HUES6 (cell line): ENCODE results near the gene ADCYAP1R1.

Source experiments
- H3K27ac ChIP-seq: 2 replicates; pipeline ENCODE4 v1.7.0; 2013; ENCODE audit warnings: low read depth, mild to moderate bottlenecking, low read length, inconsistent platforms
- H3K27me3 ChIP-seq: 2 replicates; pipeline ENCODE4 v1.6.1; 2013; ENCODE audit warnings: low read length; ENCODE audit not compliant: control insufficient read depth, insufficient read depth
- H3K36me3 ChIP-seq: 2 replicates; pipeline ENCODE4 v1.6.1; 2013; ENCODE audit warnings: low read length; ENCODE audit not compliant: control insufficient read depth, insufficient read depth
- H3K4me1 ChIP-seq: 2 replicates; pipeline ENCODE4 v1.6.1; 2013; ENCODE audit warnings: low read length; ENCODE audit not compliant: control insufficient read depth, insufficient read depth
- H3K4me3 ChIP-seq: 2 replicates; pipeline ENCODE4 v1.5.1; 2013; ENCODE audit warnings: low read depth, low read length
- H3K9ac ChIP-seq: one replicate; pipeline ENCODE4 v1.6.1; 2013; ENCODE audit warnings: mild to moderate bottlenecking, low read length
- H3K9me3 ChIP-seq: 2 replicates; pipeline ENCODE4 v1.6.1; 2013; ENCODE audit warnings: low read depth, low read length; ENCODE audit not compliant: control insufficient read depth, insufficient read depth

ADCYAP1R1 gene

DNA sequence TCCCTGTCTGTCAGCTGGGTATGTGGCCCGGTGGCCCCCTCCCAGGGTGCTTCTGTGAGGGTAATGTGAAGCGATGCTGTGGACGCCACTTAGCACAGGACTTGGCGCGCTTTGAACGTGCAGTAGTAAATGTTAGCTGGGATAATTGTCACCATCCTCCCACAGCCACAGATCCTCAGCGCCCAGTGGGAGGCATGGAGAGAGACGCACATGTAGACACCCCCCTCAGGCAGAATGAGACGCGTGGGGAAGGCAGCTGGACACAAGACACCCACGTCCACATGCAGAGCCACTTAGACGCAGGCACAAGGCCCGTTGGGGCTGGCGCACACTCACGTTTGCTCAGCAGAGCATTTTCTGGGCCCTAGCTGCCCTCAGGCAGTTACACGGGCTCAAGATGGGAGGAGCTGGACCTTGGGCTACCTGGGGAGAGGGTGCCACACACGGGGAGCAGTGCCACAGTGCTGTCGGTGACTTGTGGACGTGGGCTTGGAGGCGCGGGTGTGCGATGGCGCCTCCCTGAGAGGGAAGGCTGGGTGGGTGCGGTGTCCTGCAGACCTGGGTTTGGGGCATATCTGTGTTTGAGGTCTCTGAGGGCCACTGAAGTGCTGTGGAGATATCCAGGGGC is 26.4 kb downstream of the ADCYAP1R1 start:
- H3K9ac ChIP-seq: no peak overlapping the region
- no peaks in the 10 kb centered on the region for H3K36me3 ChIP-seq
- no peaks in the 10 kb centered on the region for H3K27me3 ChIP-seq
- H3K27ac ChIP-seq: no peak overlapping the region
- no peak overlapping the region for H3K4me3 ChIP-seq
- H3K4me1 ChIP-seq: peaks cover 10% of the 10 kb centered on the region; the same call in 1 of the 2 replicates
- H3K9me3 ChIP-seq: no peaks in the 10 kb centered on the region

- Histone ChIP-seq H3K36me3 (no peaks in the 10 kb centered on the region), H3K4me1 (peaks cover 10% of the 10 kb centered on the region; the same call in 1 of the 2 replicates), H3K9me3 (no peaks in the 10 kb centered on the region), H3K9ac (no peak overlapping the region), H3K27ac (no peak overlapping the region), H3K4me3 (no peak overlapping the region), H3K27me3 (no peaks in the 10 kb centered on the region)
Measured at GRCh38 chr7:31079126-31079823, 27.2 kb downstream of the ADCYAP1R1 start.

GRCh38 chr7:31079824-31080511 is 27.9 kb downstream of the ADCYAP1R1 start:
- no peaks in the 10 kb centered on the region for H3K27me3 ChIP-seq
- H3K36me3 ChIP-seq: no peaks in the 10 kb centered on the region
- no peak overlapping the region for H3K9ac ChIP-seq

DNA sequence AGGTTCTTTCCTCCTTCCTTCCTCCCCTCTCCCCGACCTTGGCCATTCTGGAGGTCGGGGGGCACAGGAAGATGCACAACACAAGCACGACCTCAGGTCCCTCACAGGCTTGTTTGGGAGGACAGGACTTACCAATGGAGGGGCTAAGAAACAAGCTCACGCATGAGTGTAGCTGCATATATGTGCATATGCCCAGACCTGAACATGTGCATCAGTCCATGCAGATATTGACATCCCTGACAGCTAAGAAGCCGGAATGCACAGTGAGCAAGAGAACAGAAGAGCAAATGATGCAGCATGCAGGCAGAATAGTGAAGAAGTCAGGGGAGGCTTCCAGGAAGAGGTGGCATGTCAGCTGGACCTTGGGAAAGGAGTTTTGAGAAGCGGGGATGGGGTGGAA is 28.7 kb downstream of the ADCYAP1R1 start:
- peaks cover 10% of the 10 kb centered on the region; the same call in 1 of the 2 replicates for H3K4me1 ChIP-seq
- no peaks in the 10 kb centered on the region for H3K36me3 ChIP-seq
- H3K9me3 ChIP-seq: no peaks in the 10 kb centered on the region
- no peak overlapping the region for H3K9ac ChIP-seq
- H3K4me3 ChIP-seq: no peak overlapping the region
- H3K27me3 ChIP-seq: no peaks in the 10 kb centered on the region
- no peak overlapping the region for H3K27ac ChIP-seq

More at GRCh38 chr7:31079824-31080511, 27.9 kb downstream of the ADCYAP1R1 start:
- Histone ChIP-seq H3K27ac (no peak overlapping the region), H3K4me1 (peaks cover 10% of the 10 kb centered on the region; the same call in 1 of the 2 replicates), H3K9me3 (no peaks in the 10 kb centered on the region), H3K4me3 (no peak overlapping the region)

DNA sequence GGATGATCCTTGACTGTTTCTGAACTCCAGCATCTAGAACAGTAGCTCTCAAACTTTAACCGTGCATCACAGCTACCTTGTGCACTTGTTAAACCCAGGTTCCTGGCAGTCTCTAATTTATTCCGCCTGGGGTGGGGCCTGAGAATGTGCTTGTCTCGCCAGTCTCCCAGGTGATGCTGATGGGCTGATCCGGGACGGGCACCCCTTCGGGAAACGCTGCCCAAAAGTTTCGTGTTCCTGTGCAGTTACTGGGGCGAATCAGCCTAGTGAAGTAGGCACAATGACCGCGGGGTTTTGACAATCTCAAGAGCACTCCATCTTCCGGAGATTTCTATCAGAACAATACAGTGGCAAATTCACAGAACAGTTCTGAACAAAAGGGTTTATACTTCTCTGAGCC is 29.9 kb downstream of the ADCYAP1R1 start:
- H3K9ac ChIP-seq: no peak overlapping the region
- no peaks in the 10 kb centered on the region for H3K27me3 ChIP-seq
- peaks cover 10% of the 10 kb centered on the region; the same call in 1 of the 2 replicates for H3K4me1 ChIP-seq
- no peak overlapping the region for H3K27ac ChIP-seq
- H3K9me3 ChIP-seq: no peaks in the 10 kb centered on the region
- H3K36me3 ChIP-seq: no peaks in the 10 kb centered on the region
- H3K4me3 ChIP-seq: no peak overlapping the region

GRCh38 chr7:31082447-31082846 is 30.3 kb downstream of the ADCYAP1R1 start:
- no peak overlapping the region for H3K9ac ChIP-seq
- no peaks in the 10 kb centered on the region for H3K9me3 ChIP-seq
- peaks cover 10% of the 10 kb centered on the region; the same call in 1 of the 2 replicates for H3K4me1 ChIP-seq
- H3K27ac ChIP-seq: no peak overlapping the region
- H3K27me3 ChIP-seq: no peaks in the 10 kb centered on the region
- no peaks in the 10 kb centered on the region for H3K36me3 ChIP-seq
- no peak overlapping the region for H3K4me3 ChIP-seq

- Histone ChIP-seq H3K9ac (no peak overlapping the region), H3K4me3 (no peak overlapping the region), H3K36me3 (no peaks in the 10 kb centered on the region), H3K27ac (no peak overlapping the region), H3K27me3 (no peaks in the 10 kb centered on the region), H3K4me1 (peaks cover 10% of the 10 kb centered on the region; the same call in 1 of the 2 replicates), H3K9me3 (no peaks in the 10 kb centered on the region)
Measured at GRCh38 chr7:31083210-31083786, 31.2 kb downstream of the ADCYAP1R1 start.

DNA sequence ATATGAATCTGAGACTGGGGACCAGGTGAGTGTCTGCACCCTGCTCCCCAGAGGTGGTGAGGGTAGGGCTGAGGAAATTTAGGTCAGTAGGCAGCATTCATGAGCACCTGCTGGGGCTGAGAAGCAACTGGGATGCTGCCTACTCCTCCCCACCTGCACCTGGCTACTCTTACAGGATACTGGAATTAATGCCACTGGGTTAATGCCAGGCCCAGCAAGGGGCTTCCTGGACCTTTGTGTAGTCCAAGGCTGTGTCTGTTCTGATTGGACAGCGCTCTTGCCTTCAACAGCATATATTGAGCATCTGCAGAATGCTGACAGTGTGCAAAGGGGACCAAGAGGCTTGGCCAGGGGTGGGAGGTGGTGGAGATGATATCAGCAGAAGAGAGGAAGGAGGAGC is 32.1 kb downstream of the ADCYAP1R1 start:
- Histone ChIP-seq H3K27me3 (no peaks in the 10 kb centered on the region), H3K9me3 (no peaks in the 10 kb centered on the region), H3K36me3 (no peaks in the 10 kb centered on the region), H3K27ac (no peak overlapping the region), H3K4me1 (peaks cover 8% of the 10 kb centered on the region; the same call in 1 of the 2 replicates), H3K4me3 (no peak overlapping the region), H3K9ac (no peak overlapping the region)

GRCh38 chr7:31087351-31087750 is 35.2 kb downstream of the ADCYAP1R1 start:
- Histone ChIP-seq H3K9ac (no peak overlapping the region), H3K4me3 (no peak overlapping the region), H3K27me3 (no peaks in the 10 kb centered on the region), H3K27ac (no peak overlapping the region), H3K36me3 (no peaks in the 10 kb centered on the region), H3K4me1 (no peaks in the 10 kb centered on the region), H3K9me3 (no peaks in the 10 kb centered on the region)

DNA sequence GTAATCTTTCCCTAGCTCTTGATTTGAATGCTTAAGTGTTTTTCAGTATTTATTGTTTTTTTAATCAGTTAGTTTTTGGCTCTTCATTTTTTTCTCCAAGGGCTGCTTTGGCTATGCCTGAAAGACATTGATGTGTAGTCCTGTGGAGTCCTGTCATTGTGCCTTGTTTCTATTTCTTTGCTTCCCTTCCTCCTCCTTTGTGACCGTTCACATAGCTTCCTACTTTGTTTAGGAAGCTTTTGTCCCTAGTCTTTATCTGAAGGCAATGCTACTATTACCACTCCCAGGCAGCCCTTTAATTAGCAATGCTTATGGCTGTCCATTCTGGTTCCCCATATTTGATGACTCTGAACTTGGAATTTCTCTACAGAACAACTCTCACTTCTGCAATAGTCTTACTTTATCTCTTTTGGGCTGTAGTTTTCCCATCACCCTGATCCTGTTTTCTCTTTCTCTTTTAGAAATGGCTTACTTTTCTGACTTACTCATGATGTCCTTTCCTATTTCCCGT is 39.9 kb downstream of the ADCYAP1R1 start:
- H3K9me3 ChIP-seq: no peaks in the 10 kb centered on the region
- H3K27me3 ChIP-seq: no peaks in the 10 kb centered on the region
- H3K27ac ChIP-seq: no peak overlapping the region
- H3K4me1 ChIP-seq: no peaks in the 10 kb centered on the region
- H3K4me3 ChIP-seq: no peak overlapping the region
- no peak overlapping the region for H3K9ac ChIP-seq
- H3K36me3 ChIP-seq: no peaks in the 10 kb centered on the region
